CD4-positive, alpha-beta T cell treated with Interferon gamma for 1 hour (primary cell): ENCODE measurements around the gene FZD7.

Experiments
- DNase-seq: peaks from one replicate; pipeline ENCODE4 v3.0.0-alpha.2; 2020

The FZD7 gene

DNA sequence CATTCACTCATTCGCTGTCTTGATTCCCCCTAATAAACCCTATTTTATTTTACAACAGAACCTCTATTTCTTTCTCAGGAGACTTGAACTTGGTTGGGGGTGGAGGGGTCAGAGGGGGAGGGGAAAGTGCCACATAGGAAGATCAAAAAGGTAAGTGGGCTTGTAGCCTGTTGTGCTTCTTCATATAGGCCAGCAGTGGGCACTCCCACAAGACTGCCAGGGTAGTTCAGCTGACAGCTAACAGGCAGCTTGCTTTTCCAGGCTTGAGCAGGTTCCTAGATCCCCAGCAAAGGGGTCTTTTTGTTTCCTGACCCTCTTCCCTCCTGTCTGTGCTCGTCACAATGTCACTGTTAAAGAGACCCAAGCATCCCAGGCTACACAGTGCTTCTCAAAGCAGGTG is 38.6 kb downstream of the FZD7 start:
- no peak for DNase-seq

DNA sequence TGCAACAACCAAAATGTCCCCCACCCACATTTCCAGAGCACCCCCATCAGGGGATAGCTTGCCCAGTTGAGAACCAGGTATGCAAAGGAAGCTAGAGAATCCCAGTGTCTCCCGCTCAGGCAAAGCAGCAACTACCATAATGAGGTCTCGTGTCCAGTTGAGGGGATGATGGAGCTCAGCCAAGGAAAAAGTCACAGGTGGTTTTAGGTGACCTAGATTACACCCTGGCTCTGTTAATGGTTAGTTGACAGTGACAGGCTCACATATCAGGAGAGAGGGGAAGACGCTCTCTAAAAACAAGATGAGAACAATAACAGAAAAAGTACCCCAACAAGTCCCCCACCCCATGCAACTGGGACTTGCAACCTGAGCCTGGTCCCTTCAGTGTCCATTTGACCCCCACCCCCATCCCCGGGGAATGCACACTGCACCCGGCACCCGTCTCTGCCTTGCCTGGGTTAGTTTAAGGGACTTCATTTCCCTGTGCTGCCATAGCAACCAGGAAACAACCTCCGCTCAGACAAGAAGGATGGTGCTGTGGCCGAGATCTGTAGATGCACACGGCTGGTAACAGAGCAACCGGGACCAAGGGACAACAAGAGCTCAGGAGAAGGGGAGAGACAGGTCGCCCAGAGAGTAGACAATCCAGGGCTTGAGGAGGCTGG is 39.2 kb downstream of the FZD7 start, which contains the start of gene KIAA2012:
Gene KIAA2012 (plus strand): TSS at position 519 of the 665 bp plus-strand sequence. CDS start 373 bp downstream, outside the sequence.
- no peak for DNase-seq

DNA sequence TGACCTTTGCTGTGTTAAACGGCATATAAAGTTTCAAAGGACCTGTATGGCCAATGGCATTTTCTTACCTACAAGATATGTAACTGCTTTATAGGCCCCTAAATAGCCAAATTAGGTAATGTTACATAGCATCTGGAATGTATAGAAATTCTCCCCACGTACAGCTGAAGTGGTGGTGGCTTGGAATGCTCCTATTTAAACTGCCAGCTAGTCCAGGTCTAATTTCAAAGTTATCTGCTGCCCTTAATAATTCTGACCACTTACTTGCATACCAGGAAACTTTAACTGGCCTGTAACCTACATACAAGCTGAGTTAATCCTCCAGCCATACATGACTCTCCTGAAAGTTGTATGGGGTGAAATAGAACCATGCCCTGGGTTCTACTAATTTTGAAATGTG is 40.7 kb downstream of the FZD7 start:
- no peak for DNase-seq

DNA sequence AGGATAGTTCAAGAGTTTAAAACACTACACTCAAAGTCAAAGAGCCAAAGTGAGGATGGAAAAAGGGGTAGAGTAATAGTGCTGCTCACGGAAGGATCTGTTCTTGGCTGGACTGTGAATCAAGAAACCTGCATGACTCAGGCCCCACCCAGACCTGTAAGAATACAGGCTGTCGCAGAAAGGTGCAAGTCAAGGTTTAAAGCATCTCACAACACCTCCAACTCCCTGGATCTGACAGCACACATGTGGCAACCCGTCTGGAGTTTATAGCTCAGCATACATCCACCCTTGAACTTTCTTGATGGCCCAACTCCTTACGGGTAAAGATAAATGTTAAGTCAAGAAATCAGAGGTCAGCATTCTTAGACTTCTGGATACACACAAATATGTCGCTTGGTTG is 45.7 kb downstream of the FZD7 start:
- no peak for DNase-seq

DNA sequence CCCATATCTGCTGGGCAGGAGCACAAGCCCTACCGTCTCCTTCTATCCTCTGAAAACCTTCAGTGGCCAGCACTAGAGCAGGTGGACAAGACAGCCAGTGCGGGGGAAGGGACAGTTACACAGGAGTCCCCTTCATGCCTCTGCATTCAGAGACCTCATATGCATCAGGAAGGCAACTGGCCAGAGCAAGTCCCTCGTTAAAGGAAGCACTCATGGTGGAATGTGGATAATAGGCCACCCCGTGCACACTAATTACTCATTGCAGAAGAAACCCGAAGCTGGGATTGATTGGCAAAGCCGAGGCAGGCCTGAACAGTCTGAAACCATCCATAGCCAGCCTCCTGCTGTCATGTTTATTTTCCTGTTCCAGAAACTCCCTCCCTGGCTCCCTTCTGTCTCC is 50.6 kb downstream of the FZD7 start:
- no peak for DNase-seq
